ENCODE measurements around the gene XG.
"Not testable (repeated sequence)": the region's sequence is repeated elsewhere in the genome, so short reads cannot be mapped to it uniquely, and the experiment has no call there.

XG gene

DNA sequence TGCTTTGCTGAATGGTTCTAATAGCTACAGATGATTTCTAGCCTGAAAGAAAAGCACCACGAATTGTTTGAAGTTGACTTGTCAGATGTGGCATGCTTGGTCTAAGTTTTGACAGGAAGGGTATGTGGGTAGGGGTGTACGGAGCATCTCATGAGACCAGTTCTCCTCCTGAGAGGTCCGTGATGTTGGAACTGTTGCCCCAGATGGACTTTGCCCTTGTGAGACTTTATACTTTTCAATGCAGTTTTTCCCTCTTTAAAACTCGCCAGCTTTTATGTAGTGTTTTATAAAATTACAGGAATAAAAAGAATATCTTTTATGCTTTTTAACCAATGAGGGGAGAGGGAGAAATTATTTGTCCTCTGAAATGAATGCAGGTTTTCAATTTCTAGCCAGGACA is 16.6 kb upstream of the XG start:
- no peak for DNase-seq

DNA sequence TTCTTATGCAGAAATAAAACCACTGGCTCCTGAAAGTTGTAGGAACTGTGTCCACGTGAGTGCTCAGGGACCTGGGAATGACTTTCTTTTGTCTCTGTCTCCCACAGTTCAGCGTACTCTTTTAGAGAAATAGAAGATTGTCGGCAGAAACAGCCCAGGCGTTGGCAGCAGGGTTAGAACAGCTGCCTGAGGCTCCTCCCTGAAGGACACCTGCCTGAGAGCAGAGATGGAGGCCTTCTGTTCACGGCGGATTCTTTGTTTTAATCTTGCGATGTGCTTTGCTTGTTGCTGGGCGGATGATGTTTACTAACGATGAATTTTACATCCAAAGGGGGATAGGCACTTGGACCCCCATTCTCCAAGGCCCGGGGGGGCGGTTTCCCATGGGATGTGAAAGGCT is 11.2 kb upstream of the XG start:
- no peak for DNase-seq

DNA sequence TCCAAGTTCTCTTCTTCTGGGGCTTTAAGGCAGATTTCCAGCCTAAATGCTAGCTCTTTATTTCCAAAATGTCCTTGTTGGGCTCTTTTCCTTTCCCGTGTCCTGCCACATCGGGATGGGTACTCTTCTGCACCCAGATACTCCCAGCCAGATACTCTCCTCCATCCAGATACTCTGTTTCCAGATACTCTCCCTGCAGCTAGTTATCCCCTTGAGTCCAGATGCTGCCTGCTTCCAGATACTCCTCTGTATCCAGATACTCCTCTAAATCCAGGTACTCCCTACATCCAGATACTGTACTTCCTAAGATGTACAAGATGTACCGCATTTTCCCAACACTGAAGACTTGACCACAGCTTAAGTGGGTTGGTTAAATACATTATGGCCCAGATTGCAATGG is 10.5 kb upstream of the XG start:
- no peak for DNase-seq

DNA sequence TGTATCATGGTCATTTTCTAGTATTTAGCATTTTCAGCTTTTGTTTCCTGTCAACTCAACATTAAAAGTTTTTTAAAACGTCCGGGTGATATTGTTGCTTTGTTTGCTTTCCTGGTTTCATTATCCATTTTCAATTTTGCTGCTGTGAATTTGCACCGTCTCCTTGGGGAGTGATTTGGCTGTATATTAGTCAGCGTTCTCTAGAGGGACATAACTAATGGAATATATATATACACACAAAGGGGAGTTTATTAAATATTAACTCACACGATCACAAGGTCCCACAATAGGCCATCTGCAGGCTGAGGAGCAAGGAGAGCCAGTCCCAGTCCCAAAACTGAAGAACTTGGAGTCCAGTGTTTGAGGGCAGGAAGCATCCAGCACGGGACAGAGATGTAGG is 5.6 kb upstream of the XG start:
- DNase-seq: not testable (repeated sequence)

DNA sequence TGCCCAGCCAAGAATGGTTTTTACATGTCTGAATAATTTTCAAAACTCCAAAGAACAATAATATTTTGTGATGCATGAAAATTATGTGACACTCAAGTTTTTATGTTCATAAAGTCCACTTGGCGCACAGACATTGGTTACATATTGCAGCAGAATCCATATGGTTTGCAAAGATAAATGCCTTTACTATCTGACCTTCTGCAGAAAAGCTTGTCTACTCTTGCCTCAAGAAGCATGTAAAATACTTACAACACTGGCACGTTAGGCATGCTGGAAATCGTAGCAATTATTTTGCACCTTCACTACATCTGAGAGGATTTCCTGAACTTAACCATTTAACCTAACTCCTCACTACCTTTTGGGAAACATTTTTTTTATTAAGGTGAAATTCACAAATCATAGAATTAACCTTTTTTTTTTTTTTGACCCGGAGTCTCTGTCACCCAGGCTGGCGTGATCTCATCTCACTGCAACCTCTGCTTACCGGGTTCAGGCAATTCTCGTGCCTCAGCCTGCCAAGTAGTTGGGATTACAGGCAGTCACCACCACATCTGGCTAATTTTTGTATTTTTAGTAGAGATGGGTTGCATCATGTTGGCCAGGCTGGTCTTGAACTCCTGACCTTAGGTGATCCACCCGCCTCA is 3.5 kb upstream of the XG start:
- DNase-seq: no peak

DNA sequence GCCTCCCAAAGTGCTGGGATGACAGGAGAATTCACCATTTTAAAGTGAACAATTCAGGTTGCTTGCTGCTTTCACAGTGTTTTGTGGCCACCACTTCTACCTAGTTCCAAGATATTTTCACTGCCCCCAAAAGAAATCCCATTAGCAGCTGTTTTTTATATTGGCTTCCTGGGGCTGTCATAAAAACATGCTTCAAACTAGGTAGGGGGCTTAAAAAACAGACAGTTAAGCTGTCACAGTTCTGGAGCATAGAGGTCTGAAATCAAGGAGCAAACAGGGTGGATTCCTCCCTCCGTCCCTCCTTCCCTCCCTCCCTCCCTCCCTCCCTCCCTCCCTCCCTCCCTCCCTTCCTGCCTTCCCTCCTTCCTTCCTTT is 3.0 kb upstream of the XG start:
- DNase-seq: no peak

DNA sequence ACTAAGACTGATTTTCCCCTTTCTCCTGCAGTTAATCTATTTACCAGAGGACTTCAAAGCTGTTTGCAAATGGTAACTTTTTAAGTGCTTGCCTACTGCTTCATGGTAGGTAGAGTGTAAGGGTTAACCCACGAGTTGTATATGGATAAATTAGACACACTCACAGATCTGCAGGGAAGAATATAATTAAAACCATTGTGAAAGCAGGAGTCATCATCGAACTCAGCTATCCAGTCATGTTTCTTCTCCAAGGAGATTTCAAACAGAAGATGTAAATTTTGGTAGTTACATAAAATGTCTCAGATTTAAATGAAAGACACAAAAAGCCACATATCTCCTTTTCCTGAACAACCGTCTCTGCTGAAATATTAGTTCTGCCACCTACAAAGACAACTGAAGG is 549 bp upstream of the XG start:
- DNase-seq: no peak

DNA sequence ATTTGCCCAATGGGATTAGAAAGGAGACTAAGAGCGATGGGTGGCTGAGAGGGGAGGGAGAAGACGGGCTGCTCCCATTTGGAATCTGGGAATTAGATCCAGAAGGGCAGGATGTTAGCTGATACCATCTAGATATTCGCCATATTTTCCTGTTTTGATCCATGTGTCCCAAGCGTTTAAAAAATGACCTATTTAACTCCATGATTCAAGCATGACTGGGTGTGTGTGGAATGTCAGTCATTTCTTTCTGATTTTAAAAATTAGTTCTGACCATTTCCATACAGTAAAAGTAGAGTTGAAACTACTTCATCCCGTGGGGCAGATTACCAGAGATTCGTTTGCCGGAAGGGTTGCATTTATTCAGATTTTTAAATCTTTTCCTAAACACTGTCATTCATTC is 601 bp downstream of the XG start:
- not testable (repeated sequence) for DNase-seq

DNA sequence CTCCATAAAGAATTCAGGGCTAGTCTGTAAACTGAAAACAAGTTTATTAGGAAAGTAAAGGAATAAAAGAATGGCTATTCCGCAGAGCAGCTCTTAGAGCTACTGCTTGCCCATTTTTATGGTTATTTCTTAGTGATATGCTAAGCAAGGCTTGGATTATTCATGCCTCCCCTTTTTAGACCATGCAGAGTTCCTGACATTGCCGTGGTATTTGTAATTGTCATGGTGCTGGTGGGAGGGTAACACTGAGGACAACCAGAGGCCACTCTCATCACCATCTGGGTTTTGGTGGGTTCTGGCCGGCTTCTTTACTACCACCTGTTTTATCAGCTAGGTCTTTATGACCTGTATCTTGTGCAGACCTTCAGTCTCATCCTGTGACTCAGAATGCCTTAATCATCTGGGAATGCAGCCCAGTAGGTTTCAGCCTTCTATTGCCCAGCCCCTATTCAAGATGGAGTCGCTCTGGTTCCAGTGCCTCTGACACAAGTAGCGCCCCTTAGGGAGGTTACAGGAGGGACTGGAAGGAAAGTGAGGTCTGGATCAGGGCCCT is 3.4 kb downstream of the XG start:
- DNase-seq: not testable (repeated sequence)

DNA sequence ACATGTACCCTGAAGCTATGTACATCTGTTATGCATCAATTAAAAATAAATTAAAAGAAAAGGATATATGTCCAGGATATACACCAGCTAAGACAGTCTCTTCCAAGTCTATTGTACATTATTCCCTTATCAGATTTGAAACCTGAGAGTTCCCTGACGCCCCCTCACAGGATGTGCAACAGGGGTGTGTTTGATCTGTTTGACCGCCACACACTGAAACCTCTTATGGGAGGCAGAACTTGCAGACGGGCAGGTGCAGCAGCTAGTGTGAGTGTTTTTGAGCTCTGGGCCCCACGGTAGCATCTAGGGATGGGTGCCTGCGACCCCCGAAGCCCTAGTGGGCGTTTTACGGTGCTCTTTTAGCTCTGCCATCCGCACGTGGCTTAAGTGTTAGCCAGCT is 4.7 kb downstream of the XG start:
- DNase-seq: no peak

DNA sequence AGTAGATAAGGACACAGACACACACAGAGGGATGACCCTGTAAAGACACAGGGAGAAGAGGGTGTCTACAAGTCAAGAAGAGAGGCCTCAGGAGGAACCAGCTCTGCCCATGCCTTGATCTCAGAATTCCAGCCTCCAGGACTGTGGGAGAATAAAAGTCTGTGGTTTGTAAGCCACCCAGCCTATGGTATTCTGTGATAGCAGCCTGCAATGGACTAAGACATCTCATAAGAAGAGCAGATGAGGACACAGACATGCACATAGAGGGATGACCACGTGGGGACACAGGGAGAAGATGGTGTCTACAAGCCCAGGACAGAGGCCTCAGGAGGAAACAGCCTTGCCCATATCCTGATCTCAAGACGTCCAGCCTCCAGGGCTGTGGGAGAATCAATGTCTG is 9.4 kb downstream of the XG start:
- no peak for DNase-seq

DNA sequence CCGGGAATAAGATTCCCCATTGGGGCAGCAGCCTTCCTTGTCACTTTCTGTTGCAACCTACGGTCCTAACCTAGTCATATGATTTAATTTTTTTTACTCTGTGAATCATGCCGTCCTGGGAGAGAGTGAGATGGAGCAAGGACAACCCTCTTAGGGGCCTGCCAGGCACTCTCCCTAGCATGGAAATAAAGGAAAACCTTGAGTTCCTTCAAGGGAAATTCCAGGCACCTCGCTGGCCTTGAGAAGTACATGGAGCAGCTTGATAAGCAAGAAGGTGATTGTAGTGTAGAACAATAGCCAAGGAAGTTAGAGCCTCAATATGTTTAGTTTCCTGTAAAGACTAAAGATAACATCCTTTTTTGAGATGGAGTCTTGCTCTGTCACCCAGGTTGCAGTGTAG is 10.8 kb downstream of the XG start:
- not testable (repeated sequence) for DNase-seq

DNA sequence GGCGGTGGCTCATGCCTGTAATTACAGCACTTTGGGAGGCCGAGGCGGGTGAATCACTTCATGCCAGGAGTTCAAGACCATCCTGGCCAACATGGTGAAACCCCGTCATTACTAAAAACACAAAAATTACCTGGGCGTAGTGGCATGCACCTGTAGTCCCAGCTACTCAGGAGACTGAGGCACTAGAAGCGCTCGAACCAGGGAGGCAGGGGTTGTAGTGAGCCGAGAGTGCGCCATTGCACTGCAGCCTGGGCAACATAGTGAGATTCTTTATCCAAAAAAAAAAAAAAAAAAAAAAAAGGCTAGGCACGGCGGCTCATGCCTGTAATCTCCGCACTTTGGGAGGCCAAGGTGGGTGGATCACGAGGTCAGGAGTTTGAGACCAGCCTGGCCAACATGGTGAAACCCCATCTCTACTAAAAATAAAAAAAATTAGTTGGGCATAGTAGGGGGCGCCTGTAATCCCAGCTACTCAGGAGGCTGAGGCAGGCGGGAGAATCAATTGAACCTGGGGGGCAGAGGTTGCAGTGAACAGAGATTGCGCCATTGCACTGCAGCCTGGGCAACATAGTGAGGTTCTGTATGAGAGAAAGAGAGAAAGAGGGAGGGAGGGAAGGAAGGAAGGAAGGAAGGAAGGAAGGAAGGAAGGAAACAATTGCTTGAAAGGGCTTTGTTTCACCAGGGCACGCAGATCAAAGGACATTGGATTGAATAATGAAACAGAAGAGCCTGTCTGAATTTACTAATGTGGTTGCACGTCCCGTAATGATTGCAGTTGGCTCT is 13.1 kb downstream of the XG start:
- DNase-seq: not testable (repeated sequence)

DNA sequence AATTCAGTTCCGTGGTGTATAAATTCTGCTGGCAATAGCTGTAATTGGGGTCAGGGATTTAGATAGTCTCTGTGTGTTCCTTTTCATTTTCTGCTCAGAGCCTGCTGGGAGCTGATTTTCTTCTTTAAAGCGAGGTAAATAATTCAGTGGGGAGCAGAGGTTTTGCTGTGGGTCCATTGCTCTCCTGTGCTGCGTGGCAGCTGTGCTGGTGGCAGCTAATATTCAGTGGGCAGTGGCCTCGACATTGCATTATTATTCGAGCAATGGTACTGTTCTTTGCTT is 13.7 kb downstream of the XG start:
- no peak for DNase-seq

DNA sequence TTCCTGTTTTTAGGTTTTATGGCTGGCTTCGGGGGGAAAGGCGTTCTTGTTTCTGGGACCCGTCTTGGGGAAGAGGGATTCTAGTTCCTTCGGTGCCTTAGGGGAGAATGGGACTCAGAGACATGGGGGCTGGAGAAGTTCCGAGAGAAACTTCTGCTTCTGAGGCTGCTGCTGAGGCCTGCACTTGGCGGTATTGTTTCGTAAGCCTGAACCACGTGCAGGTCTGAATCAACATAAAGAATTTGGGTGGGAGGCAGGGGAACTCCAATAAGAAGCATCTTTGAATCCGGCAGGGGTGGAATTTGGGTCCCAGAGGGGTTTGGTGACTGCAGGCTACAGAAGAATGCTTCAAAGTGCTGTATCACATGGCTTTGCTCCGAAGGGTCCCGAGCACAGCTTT is 15.1 kb downstream of the XG start:
- no peak for DNase-seq

DNA sequence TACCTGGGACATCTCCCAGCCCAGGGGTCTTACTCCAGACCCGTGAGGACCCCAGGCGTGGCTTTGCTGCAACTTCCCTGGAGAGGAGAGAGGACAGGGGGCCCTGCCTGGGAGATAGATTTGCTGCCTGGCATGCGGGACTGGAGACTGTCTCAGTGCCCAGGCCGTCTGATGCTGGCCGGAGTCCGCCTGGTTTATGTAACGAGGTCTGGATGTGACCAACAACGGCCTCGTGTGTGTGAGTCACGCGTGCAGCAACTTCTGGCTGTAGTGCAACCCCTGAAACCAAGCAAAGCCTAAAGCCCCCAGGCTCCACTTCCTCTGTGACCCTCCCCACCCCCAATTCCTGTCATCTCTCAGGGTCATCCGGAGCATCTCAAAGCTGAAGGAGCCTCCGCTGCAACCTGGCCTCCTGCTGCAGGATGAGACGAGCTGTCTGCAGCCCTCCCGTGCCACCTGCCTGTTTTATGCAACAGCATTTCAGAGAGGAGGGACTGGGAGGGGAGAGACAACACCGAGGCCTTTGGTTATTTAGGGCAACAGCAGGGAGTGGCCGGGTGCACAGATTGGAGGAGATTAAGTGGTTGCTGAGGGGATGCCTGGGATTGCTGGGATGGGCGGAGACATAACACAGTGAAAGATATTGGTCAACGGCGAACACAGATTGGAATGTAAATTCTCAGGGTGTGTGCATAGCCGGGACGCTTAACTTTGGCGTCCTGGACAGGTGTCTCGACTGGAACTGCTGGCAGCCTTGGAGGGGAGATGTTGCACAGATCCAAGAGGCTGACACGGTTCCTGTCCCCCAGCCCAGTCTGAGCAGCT is 16.0 kb downstream of the XG start:
- DNase-seq: no peak

DNA sequence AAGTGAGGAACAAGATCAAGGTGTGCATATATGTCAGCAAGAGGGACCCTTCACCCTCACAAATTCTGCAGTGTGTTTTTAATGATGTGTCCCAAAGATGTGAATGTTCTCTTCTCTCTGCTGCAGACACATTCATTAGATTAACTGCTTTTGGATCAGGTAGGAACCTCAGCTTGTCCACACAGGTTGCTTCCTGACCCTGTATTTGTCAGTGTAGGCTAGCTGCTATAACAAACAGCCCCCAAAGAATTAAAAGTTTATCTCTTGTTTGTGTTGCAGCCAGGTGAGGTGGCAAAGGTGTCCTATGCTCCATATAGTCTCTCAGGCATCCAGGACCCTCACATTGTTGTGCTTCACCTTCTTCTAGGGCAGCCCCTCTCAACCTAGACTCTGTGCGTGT is 17.8 kb downstream of the XG start:
- no peak for DNase-seq

DNA sequence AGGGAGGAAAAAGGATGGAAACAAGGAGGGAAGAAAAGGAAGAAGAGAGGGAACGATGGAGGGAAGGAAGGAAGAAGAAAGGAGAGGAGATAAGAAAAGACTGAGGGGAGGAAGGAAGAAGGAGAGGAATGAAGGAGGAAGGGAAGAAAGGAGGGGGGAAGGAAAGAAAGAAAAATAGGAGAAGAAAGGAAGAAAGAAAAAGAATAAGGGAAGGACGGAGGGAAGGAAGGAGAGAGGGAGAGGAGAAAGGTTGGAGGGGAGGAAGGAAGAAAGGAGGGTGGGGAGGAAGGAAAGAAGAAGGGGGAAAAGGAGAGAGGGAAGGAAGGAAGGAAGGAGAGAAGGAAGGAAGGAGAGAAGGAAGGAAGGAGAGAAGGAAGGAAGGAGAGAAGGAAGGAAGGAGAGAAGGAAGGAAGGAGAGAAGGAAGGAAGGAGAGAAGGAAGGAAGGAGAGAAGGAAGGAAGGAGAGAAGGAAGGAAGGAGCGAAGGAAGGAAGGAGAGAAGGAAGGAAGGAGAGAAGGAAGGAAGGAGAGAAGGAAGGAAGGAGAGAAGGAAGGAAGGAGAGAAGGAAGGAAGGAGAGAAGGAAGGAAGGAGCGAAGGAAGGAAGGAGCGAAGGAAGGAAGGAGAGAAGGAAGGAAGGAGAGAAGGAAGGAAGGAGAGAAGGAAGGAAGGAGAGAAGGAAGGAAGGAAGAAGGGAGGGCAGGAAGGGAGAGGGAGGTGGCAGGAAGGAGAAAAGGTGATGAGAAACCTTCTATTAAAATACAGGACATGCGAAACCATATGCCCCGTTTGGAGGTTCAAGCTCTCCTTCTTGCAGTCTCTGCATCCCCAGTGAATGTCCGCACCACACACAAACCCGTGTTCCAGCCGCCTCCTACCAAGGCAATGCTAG is 21.6 kb downstream of the XG start:
- not testable (repeated sequence) for DNase-seq

DNA sequence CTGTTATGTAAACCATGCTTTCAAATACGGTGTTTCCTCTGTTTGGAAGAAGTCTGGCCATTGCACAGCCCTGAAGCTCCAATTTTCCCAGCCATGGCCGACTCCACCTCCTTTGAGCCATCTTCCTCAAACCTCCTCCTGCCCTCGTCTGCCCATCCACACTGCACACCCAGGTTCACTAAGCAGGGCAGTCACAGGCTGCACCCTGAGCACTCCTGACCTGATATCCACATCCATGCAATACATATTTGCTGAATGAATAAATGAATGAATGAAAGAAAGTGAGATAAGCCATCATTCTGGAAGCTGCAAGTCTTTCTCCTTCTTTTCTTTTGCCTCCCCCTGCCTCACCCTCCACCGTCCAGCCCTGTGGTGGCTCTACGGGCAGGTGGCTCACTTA is 22.2 kb downstream of the XG start:
- DNase-seq: no peak

DNA sequence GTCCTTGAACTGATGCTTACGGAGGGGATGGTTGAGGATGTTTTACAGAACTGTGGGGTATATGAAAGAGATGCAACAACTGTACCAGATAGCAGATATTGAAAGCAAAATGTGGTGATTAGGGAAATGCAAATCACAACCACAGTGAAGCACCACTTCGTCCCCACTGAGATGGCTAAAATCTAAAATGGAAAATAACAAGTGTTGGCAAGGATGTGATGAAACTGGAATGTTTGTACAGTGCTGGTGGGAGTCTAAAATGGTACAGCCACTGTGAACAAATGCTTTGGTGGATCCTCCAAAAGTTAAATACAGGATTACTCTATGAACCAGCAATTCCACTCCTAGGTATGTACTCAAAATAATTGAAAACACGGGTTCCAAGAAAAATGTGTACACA is 22.9 kb downstream of the XG start:
- DNase-seq: no peak

DNA sequence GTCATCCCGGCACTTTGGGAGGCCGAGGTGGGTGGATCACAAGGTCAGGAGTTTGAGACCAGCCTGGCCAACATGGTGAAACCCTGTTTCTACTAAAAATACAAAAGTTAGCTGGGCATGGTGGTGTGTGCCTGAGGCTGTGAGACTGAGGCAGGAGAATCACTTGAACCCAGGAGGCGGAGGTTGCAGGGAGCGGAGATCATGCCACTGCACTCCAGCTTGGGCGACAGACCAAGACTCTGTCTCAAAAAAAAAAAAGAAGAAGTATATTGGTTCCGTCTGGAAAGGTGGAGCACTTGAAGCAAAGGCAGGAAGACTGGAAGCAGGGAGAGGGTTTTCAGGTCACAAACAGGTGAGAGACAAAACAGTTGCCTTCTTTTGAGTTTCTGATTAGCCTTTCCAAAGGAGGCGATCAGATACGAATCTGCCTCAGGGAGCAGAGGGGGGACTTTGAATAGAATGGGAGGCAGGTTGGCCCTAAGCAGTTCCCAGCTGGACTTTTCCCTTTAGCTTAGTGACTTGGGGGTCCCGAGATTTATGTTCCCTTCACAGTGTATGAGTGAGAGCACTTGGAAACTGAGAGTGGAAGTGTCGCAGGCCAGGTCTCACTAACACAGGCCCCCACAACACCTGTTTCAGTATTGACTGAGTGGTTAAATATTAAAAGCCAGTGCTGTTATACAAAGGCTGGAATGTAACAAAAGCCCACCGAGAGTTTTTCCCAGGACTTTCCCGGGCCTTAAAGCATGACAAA is 28.8 kb downstream of the XG start:
- DNase-seq: not testable (repeated sequence)

DNA sequence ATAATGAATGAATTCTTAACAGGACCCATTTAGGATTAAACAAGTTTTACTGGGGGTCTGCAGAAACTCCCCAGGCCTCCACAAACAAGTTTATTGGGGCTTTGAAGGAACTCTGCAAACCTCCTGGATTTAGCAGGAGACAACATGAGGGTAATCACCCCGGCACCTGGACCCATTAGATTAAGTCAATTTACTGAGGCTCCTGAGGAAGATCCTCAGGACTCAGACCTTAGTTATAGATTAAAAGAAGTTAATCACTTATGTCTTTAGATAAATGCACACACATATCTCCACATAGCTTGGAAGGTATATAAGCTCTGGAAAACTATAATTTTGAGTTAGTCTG is 29.4 kb downstream of the XG start:
- no peak for DNase-seq
